Measurements from ENCODE around the gene WNT5B.
A peak's percentile ranks its signal among the peaks of the same experiment; 100 is the strongest.

WNT5B gene

DNA sequence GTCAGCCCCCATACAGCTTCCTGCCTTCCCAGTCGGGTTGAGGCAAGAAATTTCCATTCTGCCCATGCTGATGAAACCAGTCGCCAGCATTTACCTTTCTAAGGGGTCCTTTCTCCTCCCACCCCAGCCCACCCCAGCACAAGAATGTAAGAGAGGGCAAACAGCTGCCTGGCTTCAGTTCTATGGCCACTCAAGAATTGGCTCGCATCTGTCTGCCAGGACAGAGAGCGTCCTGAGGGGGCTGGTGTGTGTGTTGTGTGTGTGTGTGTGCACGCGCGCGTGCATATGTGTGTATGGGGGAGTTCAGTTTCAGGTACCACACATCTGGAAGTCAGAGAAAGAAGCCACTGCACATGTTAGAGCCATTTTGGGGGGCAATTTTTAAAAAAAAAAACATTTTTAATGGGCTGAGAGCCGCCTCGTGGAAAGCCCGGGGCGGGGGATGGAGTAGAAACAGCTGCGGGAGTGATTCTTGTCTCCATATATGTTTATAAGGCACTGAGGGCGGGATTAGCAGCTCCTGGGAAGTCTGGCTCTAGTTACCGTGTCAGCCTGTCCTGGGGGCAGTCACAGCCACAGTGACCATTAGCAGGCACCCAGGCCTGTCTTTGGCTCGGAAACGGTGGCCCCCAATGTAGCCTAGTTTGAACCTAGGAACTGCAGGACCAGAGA is at the start of gene WNT5B:
TSS of gene WNT5B (plus strand) at position 566 of the 672 bp plus-strand sequence. CDS start 2,124 bp downstream, outside the sequence.
- DNase-seq = no peak

DNA sequence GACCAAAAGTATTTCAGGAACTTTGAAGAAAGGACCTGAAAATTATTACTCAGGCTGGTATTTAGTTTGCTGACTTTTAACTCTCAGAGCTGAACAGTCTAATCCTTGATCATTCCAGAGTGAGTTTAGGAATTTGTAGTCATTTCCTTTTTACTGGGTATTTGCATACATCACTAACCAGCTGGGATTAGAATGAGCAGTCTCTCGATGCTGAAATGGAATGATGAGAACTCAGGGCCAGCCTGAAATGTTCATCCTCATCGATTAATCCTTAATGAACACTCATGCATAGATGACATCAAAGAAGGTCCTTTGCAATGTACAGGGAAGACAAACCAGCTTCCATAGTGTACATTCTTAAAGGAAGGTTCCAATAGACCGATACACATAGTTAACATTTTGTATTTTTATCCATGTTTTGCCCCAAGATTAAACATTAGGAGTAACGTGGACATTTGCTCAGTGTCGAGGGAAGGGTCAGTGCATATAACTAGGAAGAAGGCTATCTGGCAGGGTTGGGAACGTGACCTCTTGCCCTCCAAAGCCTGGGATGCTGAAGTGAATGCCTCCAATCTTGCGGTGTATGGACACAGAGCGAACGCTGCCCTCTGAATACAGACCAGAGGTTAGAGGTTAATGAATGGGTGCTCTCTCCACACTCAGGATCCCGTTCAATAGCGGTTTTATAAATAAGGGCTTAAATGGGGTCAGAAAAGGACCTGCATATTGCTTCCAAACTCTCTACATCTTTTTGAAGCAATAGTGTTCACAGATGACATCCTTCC is 49.2 kb upstream of the WNT5B start:
- DNase-seq = no peak

DNA sequence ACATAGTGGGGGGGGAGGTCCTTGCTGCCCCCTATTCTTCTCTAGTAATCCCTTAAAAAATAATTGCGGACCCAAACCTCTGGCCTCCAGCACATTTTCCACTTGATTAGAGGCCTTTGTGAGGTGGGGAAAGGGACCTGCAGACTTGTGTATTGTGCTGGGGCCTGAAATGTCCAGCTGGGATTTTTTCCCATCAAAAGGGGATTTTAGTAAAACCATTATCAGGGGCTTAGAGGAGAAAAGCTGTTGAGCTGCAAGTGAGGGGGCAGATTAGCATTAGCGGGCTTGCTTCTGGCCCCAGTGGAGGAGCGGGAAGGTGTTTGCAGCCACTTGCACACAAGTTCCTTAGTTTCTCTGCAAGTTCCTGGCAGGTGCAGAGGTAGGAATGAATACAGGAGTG is 48.5 kb upstream of the WNT5B start:
- no peak for DNase-seq

DNA sequence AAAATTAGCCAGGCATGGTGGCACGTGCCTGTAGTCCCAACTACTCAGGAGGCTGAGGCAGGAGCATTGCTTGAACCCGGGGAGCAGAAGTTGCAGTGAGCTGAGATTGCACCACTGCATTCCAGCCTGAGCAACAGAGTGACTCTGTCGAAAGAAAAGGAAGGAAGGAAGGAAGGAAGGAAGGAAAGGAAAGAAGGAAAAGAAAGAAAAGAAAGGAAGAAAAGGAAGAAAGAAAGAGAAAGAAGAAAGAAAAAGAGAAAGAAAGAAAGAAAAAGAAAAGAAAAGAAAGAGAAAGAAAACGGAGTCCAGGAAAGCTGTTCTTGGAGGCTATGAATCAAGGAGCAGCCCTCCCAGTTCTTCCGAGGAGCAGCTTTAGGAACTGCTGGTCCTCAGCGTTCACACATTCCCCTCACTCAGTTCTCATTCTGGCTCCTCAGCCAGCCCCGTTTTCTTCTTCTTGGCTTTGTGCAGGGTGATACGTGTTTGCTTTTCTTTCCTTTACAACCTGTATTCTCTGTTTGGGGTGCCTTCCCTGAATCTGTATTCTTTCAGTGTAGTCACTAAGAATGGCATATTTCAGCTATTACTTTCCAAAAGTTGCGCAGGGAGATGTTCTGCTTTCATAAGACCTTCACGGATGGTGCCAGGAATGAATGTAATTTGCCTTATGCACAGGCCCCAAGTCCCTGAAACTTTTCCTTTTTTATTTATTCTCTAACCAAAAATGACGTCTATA is 46.9 kb upstream of the WNT5B start:
- DNase-seq = no peak

DNA sequence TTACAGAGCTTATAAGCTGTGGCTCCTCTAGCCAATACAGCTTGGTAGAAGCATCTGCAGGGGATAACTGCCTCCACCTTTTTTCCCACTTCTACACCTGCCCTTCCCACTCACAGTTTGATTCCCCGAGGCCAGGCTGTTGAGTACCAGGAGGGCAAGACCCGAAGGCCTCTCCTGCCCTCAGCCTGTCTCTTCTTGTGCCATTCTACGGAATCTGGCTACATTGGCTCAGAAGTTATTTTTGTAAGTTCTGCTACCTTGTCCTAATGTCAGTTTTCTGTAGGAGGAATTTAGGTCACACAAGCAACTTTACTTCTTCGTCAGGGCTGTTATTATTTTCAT is 46.4 kb upstream of the WNT5B start:
- DNase-seq = no peak

DNA sequence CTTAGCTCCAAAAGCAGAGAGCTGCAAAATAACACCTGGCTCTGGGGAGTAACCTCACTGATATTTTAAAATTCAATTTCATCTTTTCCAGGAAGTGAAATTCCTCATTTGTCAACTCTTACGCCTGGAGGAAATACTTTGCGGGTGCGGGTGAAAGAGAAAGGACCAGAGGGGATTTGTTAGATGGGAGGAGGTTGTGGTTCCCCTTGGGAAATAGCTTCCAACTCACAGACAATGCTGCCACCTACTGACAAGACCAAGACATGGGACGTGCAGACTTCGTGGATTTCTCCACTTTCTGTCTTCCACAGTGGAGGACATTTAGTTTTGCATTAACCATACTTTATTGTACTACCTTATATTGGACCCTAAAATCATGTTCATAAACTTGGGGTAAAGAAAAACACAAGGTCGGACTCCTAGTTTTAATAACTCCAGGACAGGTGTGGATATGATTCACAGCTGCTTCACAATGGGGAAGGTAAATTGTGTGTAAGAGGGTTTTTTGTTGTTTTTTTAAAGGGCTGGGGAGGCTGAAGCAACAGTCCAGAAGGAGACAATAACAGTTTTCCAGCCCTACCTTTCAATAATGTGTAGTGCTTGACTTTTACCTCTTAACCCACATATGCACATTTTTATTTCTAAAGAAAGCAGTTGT is 45.5 kb upstream of the WNT5B start:
- DNase-seq = peak; percentile 75

- no peak for DNase-seq
Observed at GRCh38 chr12:1584326-1584725, 44.7 kb upstream of the WNT5B start.

DNA sequence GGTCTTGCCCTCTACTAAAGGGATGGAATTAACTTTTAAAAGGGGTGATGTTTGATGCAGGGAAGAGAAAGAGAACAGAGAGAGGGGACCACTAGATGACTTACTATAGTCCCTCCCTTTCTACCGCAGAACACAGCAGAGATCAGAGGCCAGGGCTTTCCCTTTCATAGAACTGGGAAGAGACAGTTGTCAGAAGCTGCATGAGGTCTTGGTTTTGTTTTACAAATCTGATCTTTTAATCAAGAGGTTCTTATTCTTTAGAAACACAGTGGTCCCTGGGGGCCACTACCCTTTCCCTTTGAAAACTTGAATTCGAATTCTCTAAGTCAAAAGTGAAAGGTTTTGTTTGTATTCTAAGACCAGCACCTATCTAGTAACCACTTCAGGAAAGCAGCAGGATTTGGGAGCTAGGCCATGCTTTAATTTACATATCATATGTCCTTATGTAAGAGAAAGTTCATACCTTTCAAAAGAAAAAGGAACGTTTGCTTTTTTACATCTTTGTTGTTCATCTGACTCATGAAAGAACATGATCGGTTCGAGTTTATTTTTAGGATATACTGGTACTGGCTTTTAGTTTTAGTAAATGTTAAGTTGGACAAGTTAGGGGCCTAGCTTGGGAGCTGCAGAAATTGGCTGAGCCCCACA is 41.0 kb upstream of the WNT5B start:
- DNase-seq = no peak

DNA sequence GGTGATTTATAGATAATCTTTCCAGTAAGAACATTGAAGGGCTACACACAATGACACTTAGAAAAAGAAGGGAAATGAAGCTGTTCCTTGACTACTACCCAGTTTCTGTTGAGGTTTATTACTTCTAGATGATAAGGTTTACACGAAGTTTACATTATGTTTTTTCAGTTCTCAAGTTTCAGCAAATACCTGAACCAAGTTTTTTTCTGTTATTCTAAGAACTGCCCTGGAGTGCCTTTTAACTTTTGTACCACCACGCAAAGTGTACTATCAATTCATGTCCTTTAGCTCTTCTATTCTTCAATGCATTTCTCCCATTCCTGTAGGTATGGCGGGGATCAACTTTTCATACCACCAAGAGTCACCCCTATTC is 40.5 kb upstream of the WNT5B start:
- no peak for DNase-seq

GRCh38 chr12:1590221-1590979 is 38.6 kb upstream of the WNT5B start:
- DNase-seq = no peak

- DNase-seq = no peak
Observed at GRCh38 chr12:1591034-1591433, 38.0 kb upstream of the WNT5B start.

DNA sequence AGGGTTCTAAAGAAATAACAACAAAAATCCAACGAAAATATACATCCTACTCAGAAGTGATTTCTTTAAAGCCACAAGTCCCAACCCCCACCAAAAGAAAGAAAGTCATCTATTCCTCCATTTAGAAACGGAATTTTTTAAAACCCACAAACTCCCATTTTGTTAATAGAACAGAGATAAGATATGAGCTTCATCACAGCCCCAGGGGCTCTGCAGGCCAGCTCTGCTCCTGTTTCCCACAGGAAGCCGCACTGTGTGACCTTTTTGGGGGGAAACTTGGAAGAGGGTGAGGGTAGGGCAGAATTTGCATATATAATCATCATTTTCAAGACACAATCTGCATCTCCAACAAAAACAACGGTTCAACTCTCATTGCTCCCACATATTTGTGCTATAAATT is 37.5 kb upstream of the WNT5B start:
- no peak for DNase-seq

GRCh38 chr12:1592444-1593173 is 36.4 kb upstream of the WNT5B start:
- peak; percentile 44 for DNase-seq

- peak; percentile 39 for DNase-seq
Observed at GRCh38 chr12:1593174-1594005, 35.6 kb upstream of the WNT5B start.

DNA sequence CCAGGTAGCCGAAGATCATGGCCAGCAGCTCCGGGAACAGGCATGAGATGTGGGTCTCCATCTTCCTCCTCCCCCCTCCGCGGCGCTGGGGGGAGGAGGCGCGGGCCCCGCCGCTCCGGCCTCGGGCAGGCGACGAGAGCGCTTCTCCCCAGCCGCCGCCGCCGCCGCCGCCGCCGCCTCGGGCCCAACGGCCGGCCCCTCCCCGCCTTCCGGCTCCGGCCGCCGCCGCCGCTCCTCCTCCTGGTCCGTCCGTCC is 35.1 kb upstream of the WNT5B start:
- peak; percentile 55 for DNase-seq

GRCh38 chr12:1594261-1595025 is 34.6 kb upstream of the WNT5B start, which contains the start of gene FBXL14:
Gene FBXL14 (minus strand): TSS chr12:1594581. CDS start chr12:1594066, 515 bp downstream.
- peak; percentile 77 for DNase-seq

GRCh38 chr12:1595026-1595561 is 33.9 kb upstream of the WNT5B start:
- no peak for DNase-seq

DNA sequence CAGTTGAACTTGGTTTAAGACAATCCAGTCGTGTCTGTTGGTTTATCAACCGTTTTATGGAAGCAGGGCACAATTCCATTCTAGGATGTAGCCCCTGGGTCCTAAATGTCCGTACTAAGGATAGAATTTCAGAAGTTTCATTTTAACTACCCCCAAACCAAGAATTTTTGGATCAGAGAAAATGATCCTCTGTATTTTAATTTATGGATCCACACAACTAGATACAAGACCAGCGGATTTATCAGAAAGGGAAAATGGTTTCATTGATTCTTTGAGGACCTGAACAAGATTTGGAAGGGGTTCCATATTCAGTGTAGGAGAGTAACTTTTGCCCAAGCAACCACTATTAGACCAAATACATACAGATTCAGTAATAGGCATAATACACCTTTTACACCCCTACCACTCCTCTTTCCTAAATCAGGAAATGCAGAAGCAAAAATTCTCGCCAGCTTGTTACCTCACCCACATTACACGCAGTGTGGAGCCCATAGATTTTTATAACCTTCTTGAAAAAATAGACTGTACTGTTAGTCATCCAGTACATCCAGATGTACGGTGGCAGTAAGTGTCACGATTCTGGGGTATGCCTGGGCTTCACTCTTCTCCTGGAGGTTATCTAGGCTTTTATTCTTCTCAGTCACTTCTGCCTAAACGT is 33.2 kb upstream of the WNT5B start:
- DNase-seq = no peak

DNA sequence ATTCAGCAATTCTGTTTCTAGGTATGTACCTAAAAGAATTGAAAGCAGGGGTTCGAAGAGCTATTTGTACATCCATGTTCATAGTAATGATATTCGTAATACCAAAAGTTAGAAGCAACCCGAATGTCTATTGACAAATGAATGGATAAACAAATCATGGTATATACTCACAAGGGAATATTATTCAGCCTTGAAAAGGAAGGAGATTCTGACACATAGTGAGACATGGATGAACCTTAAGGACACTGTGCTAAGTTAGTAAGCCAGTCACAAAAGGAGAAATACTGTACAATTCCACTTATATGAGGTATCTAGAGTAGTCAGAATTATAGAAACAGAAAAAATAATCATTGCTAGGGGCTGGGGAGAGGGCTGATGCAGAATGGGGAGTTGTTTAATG is 30.3 kb upstream of the WNT5B start:
- no peak for DNase-seq

Data from NCI-H2029 (cell line).